Type B pancreatic cell (in vitro differentiated cells): ENCODE measurements around the gene SGK1. TPM values are rescaled to one million over a fixed set of nuclear protein-coding genes. Genes with fewer than 3 reads are reported as not detected.
"Not testable (repeated sequence)": the region's sequence is repeated elsewhere in the genome, so short reads cannot be mapped to it uniquely, and the experiment has no call there.

ENCODE experiments used
- DNase-seq: peaks from one replicate; pipeline ENCODE4 v3.0.0; 2021; ENCODE audit warnings: mixed read lengths; ENCODE audit not compliant: unreplicated experiment; ENCODE audit errors: extremely low spot score
- H3K27ac Mint-ChIP-seq: 2 replicates; pipeline ENCODE4 v1.8.0; 2021; ENCODE audit warnings: mild to moderate bottlenecking, mixed read lengths
- H3K27me3 Mint-ChIP-seq: 2 replicates; pipeline ENCODE4 v1.8.0; 2021; ENCODE audit warnings: mixed read lengths
- H3K36me3 Mint-ChIP-seq: 2 replicates; pipeline ENCODE4 v1.8.0; 2021; ENCODE audit warnings: mixed read lengths
- H3K4me1 Mint-ChIP-seq: one replicate; pipeline ENCODE4 v1.8.0; 2021; ENCODE audit warnings: mixed read lengths; ENCODE audit not compliant: unreplicated experiment
- H3K4me3 Mint-ChIP-seq: 2 replicates; pipeline ENCODE4 v1.8.0; 2021; ENCODE audit warnings: mild to moderate bottlenecking, mixed read lengths
- H3K9me3 Mint-ChIP-seq: 2 replicates; pipeline ENCODE4 v1.8.0; 2021; ENCODE audit warnings: mixed read lengths
- CTCF ChIP-seq: fragments of 200-600 bp; sonication (generic); conservative IDR thresholded peaks from 2 replicates; pipeline ENCODE4 v1.5.0; 2021; ENCODE audit warnings: antibody characterized with exemption, mild to moderate bottlenecking
- total RNA-seq: library from RNA; stranded (reverse); gene quantifications from 2 replicates; pipeline ENCODE4 v1.2.1, GENCODE V29; 2021; ENCODE audit warnings: low replicate concordance

The SGK1 gene
- total RNA-seq, 1 donor from 2014 or later, result 52.6 TPM

GRCh38 chr6:134221250-134221649 is 96.7 kb downstream of the SGK1 start:
- H3K36me3 Mint-ChIP-seq, result no peaks in the 10 kb centered on the region
- no peaks in the 10 kb centered on the region for H3K27me3 Mint-ChIP-seq
- no peak for TF ChIP-seq CTCF
- no peak for DNase-seq
- peaks cover 7% of the 10 kb centered on the region for H3K9me3 Mint-ChIP-seq
- no peak overlapping the region for H3K4me3 Mint-ChIP-seq
- H3K4me1 Mint-ChIP-seq, result peaks cover 13% of the 10 kb centered on the region
- H3K27ac Mint-ChIP-seq, result no peak overlapping the region

- no peak overlapping the region for H3K4me3 Mint-ChIP-seq
- no peak for TF ChIP-seq CTCF
Observed at GRCh38 chr6:134217798-134218140, 100.1 kb downstream of the SGK1 start.

DNA sequence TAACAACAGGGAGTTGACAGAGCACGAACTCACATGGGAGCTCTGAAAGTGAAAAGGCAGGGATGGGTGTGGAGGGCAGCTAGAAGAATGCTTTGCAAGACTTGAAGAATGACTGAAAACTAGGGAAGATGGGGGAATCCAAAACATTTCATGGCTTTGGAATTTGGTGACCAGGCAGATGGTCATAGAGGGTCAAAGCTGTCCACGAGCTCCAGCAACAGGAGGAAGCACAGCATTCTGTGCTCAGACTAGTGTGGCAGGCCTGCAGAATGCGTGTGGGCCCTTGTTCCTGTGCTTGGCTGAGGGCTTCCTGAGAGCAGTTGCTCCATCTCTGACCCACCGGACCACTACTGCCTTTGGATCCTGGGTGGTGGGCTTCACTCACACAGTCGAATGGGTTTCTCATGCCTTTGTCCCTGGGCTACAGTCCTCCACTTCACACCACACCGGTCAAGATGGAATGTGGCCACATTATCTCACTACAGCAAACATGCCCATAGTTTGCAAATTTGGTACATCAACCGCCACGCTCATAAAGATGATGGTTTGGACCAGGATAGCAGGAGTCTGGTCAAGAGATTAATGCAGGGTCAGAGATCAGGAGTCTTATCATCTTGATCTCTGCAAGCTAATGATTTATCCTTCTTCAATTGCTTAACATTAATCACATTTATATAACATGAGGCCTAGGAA is 100.7 kb downstream of the SGK1 start:
- Mint-ChIP-seq H3K27me3 (no peaks in the 10 kb centered on the region), H3K9me3 (peaks cover 9% of the 10 kb centered on the region), H3K36me3 (no peaks in the 10 kb centered on the region), H3K4me1 (peaks cover 15% of the 10 kb centered on the region), H3K27ac (peak overlapping the region; percentile 20), H3K4me3 (no peak overlapping the region)
- no peak for TF ChIP-seq CTCF
- DNase-seq, result no peak

More at GRCh38 chr6:134217798-134218140, 100.1 kb downstream of the SGK1 start:
- no peaks in the 10 kb centered on the region for H3K27me3 Mint-ChIP-seq
- H3K27ac Mint-ChIP-seq, result no peak overlapping the region
- peaks cover 9% of the 10 kb centered on the region for H3K9me3 Mint-ChIP-seq
- peaks cover 15% of the 10 kb centered on the region for H3K4me1 Mint-ChIP-seq
- no peaks in the 10 kb centered on the region for H3K36me3 Mint-ChIP-seq
- no peak for DNase-seq

- no peak for TF ChIP-seq CTCF
- Mint-ChIP-seq H3K36me3 (no peaks in the 10 kb centered on the region), H3K27ac (peak overlapping the region; percentile 20), H3K4me1 (peaks cover 15% of the 10 kb centered on the region), H3K27me3 (no peaks in the 10 kb centered on the region), H3K4me3 (no peak overlapping the region), H3K9me3 (peaks cover 9% of the 10 kb centered on the region)
- no peak for DNase-seq
Observed at GRCh38 chr6:134216301-134217010, 101.5 kb downstream of the SGK1 start.

- not testable (repeated sequence) for H3K9me3 Mint-ChIP-seq
Observed at GRCh38 chr6:134213410-134213809, 104.5 kb downstream of the SGK1 start.

DNA sequence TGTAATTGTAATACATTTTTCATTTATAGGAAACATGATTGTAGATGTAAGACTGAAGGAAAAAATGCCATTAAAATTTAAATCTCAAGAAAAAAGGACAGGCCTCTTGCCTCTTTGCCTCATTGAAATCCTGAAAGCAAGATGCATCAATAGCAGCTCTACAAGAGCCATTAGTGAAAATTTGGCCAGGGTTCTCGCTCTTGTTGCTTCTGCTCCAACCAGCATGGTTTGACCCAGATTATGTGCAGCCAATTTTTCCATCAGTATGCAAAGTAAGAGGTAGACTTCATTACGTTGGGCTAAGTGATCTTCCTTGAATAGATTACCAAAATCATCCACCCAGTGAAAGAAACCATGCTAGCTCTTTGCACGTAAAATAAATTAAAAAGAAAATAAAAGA is 106.6 kb downstream of the SGK1 start:
- DNase-seq, result no peak
- Mint-ChIP-seq H3K27me3 (no peaks in the 10 kb centered on the region), H3K4me1 (peaks cover 2% of the 10 kb centered on the region), H3K27ac (no peak overlapping the region), H3K36me3 (no peaks in the 10 kb centered on the region), H3K4me3 (no peak overlapping the region), H3K9me3 (peaks cover 2% of the 10 kb centered on the region)
- TF ChIP-seq CTCF, result no peak

More at GRCh38 chr6:134213410-134213809, 104.5 kb downstream of the SGK1 start:
- H3K4me3 Mint-ChIP-seq, H3K27me3 Mint-ChIP-seq, DNase-seq, H3K27ac Mint-ChIP-seq, H3K36me3 Mint-ChIP-seq: not testable (repeated sequence)
- H3K4me1 Mint-ChIP-seq, result peaks cover 15% of the 10 kb centered on the region
